ENCODE data around the gene NLRC3.

DNA sequence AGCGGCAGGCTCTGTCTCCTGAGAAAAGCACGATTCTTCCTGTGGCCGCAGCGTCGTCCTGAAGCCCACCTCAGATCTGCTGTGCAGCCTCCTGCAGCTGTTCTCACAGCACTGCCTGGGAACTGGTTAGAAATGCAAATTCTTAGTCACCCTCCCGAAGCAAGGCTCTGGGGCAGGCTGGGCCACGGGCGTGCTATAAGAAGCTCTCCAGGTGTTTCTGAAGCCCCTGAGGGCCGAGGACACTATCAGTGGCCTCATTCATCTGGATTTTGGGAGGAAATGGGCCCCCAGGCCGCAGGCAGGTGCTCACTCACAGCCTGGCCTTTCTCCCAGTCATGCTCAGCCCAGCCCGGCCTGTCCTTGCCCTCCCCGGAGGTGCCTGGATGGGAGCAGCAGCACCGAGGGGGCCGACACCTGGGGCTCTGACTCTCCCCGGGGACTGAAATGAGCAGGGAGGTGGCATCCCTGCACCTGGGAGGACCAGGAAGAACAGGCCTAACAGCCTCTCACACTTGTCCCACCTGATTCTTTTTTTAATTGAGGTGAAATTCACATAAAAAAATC lies 10.4 kb upstream of the NLRC3 start:
- TF ChIP-seq, protein P1, sequence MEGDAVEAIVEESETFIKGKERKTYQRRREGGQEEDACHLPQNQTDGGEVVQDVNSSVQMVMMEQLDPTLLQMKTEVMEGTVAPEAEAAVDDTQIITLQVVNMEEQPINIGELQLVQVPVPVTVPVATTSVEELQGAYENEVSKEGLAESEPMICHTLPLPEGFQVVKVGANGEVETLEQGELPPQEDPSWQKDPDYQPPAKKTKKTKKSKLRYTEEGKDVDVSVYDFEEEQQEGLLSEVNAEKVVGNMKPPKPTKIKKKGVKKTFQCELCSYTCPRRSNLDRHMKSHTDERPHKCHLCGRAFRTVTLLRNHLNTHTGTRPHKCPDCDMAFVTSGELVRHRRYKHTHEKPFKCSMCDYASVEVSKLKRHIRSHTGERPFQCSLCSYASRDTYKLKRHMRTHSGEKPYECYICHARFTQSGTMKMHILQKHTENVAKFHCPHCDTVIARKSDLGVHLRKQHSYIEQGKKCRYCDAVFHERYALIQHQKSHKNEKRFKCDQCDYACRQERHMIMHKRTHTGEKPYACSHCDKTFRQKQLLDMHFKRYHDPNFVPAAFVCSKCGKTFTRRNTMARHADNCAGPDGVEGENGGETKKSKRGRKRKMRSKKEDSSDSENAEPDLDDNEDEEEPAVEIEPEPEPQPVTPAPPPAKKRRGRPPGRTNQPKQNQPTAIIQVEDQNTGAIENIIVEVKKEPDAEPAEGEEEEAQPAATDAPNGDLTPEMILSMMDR (IDR thresholded peaks at IDR 0.05): no peak
- TF ChIP-seq POLR2A (IDR thresholded peaks at IDR 0.05): no peak

Measured in testis (tissue), 2 donors.